ENCODE results near the gene MRC2.
A peak's percentile ranks its signal among the peaks of the same experiment; 100 is the strongest.

MRC2 gene

GRCh38 chr17:62727916-62728672, 100.6 kb downstream of the MRC2 start:
- peak; percentile 30 for DNase-seq

GRCh38 chr17:62732125-62732524, 104.7 kb downstream of the MRC2 start:
- no peak for DNase-seq

- peak; percentile 77 for DNase-seq
Observed at GRCh38 chr17:62735044-62735651, 107.7 kb downstream of the MRC2 start.

- no peak for DNase-seq
Observed at GRCh38 chr17:62737513-62737912, 110.0 kb downstream of the MRC2 start.

GRCh38 chr17:62738281-62738680, 110.8 kb downstream of the MRC2 start:
- DNase-seq: no peak

- no peak for DNase-seq
Observed at GRCh38 chr17:62739645-62740388, 112.3 kb downstream of the MRC2 start.

- DNase-seq: no peak
Observed at GRCh38 chr17:62741290-62741689, 113.8 kb downstream of the MRC2 start.

All from DMS53 (cell line).